NOMO-1 (cell line): ENCODE results near the gene GNAI1.

Source experiments
- DNase-seq, 2 experiments: peaks; one replicate each; lab custom pipeline; 2025; ENCODE audit not compliant: unreplicated experiment in 2 of 2; lab: John Stamatoyannopoulos, UW

GNAI1 gene

DNA sequence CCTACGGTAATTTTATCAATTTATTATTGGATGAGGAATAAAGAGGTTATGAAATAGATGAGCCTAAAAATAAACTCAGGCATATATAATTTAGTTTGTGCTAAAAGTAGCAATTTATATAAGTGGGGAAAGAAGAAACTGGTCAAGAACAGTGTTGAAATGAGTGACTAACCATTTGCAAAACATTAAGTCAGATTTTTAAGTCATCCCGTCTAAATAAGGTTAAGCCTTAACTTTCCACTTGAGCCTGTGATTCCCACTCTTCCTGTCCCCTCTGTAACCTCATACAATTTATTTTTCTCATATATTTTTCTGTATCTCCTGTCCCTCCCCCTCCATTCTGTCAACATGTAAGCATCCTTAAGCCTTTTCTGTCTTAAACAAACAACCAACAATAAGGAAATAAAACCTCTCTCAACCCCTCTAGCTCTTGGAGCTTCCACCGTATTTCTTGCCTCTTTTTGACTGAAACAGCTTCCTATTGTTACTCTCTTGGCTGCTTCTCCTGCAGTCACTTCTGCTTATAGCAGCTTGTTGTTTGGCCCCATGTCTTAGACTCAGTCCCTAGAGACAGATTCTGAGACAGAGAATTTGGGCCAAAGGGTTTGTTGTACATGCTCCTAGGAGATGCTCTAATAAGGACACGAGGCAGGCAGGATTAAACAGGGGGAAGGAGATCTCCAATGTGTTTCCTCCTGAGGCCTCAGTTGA lies 109.7 kb downstream of the GNAI1 start:
- DNase-seq, result peak; percentile 33 to 83

- DNase-seq, result no peak
Observed at GRCh38 chr7:80247144-80247543, 112.5 kb downstream of the GNAI1 start.

DNA sequence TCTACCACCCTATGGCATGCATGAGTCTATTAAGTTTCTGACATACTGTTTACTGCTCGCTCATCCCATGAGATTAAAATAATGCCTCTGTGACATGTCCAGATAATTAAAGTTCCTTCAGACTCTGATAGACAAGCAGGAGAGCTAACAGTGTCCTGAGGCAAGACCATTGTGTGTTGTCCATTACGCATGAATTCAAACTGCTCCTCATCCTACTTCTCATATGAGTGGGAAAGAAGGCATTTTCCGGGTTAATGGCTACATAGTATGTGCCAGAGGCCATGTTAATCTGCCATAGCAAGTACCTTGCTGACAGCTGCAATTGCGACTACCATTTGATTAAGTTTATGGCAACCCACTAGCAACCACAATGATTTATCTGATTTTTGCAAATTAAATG lies 113.3 kb downstream of the GNAI1 start:
- DNase-seq, result no peak

DNA sequence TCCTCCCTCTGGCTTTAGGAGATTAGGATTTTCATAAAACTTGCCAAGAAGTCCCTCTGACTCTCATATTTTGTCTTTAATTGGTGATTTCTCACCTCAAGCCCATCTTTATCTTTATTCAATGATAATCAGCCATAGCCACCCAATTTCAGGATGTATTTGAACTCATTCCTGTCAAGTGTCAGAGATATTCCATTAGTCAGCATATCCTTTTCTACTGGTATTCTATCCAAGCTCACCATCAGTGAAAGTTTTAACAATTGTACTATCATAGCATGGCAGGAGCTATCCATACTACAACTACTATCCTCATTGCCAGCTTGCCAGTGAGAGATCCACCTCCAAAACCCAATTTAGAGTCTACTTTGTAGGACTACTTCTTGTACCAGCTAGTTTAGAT lies 114.6 kb downstream of the GNAI1 start:
- no peak for DNase-seq

DNA sequence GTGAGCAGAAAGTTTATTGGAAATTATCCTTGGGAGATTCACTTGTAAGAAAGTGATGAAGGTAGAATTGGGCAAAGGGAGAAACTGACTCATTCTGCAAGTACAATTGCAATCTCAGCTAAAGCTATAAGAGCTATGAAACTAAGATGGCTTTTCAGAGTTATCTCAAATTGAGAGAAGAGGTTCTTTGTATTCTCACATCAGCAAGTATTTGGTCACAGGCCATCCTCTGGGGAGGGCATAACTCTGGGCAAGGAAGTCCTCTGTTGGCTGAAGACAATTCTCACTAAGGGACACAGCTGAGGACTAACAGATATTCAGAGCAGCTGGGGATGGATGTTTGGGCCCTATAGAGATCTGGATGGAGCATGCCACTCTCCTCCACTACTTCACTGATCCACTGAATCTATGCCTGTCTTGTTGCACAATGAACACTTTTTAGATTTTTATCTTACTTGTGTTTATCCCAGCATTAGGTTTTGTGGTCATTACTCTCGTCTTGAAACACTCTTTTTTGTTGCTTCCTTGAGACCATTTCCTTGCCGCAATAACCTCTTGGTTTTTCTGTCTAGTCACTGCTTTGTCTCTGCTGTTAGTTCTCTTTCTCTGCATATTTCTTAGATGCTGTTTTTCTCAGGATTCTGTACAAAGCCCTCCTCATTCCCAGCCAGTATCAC lies 115.1 kb downstream of the GNAI1 start:
- DNase-seq, result peak in 1 of 2 experiments; percentile 47

GRCh38 chr7:80253237-80253636 lies 118.6 kb downstream of the GNAI1 start:
- DNase-seq, result no peak

DNA sequence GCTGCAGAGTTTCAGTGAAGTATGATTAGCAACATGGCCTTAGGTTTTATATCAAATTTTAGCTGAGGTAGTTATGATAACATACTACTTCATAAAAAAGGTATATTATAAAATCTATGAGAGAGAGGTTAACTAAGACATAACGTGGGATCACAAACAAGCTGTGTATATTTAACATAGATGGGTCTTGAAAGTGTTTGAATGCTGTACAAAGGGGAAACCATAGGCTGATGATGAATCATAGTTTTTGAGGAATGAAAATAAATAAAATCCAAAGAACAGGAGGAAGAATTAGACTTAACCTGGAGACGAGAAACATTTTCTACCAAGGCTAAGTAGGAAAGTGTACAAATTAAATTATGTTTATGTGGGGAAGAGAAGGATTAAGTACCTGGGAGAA lies 119.0 kb downstream of the GNAI1 start:
- no peak for DNase-seq

DNA sequence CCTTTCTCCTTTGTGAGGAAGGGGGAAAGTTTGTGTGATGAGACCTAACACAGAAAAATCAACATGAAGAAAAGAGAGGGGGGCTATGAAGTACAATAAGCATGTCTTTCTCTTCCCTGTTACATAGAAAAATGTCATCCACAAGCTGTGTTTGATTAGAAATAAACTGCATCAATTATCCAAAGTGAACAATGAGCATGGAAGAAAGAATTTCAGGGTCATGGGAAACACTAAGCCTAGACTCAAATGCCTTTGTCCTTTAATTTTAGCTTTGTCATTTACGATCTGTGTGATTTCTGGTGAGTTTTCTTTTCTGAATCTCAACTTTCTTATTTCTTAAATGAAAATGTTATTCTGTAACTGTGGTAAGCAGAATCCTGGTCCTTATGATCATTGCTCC lies 121.0 kb downstream of the GNAI1 start:
- DNase-seq, result no peak

- no peak for DNase-seq
Observed at GRCh38 chr7:80257756-80258155, 123.1 kb downstream of the GNAI1 start.

DNA sequence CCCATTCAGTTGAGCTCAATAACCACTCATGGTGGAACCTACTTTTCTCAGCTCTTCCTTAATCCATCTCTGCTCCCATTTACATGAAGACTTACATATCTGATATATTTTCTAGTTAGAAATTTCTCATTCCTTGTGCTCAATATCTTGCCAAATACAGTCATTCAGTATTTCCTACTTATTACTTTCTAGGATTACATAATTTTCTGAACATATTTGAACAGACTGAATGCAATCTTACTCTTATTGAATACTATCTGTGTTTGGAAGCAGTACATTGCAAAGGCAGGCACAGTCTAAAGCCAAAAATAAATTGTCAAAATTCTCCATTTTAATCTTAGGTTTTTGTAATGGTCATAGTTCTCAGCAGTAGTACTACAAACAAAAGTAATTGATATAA lies 126.0 kb downstream of the GNAI1 start:
- DNase-seq, result no peak

DNA sequence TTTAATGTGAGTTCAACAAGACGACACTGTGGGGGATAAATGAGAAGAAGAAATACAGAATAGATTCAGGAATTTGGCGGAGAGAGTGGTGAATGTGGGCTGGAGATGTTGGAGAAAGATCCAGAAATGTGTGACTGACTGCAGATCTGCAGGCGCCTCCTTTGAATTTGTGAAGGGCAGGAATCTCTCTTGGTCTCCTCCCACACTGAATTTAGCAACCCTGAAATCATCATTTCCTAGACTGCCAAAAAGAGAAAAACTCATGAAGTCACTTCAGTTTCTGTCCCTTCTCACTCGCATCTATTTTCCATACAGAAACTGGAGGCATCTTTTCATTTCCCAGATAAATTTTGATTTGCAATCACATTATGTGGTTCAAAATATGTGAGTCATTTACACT lies 128.7 kb downstream of the GNAI1 start:
- DNase-seq, result peak; percentile 62 to 90

GRCh38 chr7:80263821-80264220 lies 129.2 kb downstream of the GNAI1 start:
- DNase-seq, result no peak

DNA sequence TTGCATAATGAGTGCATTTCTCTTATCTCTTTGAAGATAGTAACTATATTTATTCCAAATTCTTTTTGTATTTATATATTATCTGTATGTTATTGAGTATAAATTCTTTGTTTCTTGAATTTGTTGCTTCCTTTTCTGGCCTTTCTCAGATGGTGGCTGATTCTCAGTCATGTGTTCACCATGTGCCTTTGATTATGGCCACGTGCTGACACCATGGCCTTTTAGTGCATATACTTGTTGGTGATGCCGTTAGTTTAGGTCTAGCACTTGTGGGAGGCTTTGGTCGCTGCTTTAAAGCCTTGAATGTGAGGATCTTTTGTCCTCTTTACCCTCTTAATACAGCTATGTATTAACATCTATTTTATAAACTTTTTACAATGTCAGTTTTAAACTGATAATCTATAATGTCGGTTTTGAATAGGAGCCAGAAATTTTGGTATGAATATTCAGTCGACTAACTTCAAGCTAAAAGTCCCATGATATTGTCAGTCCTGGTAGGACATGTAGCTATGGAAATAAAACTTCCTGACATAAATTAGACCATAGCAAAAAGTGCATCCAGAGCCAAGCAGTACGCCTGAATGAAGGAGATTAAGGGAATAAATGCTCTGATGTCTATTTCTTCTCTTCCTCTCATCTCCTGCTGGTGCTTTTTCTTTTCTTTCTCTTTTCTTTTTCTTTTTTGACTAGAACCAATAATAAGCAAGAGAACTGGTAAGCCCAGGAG lies 130.3 kb downstream of the GNAI1 start:
- DNase-seq, result no peak

DNA sequence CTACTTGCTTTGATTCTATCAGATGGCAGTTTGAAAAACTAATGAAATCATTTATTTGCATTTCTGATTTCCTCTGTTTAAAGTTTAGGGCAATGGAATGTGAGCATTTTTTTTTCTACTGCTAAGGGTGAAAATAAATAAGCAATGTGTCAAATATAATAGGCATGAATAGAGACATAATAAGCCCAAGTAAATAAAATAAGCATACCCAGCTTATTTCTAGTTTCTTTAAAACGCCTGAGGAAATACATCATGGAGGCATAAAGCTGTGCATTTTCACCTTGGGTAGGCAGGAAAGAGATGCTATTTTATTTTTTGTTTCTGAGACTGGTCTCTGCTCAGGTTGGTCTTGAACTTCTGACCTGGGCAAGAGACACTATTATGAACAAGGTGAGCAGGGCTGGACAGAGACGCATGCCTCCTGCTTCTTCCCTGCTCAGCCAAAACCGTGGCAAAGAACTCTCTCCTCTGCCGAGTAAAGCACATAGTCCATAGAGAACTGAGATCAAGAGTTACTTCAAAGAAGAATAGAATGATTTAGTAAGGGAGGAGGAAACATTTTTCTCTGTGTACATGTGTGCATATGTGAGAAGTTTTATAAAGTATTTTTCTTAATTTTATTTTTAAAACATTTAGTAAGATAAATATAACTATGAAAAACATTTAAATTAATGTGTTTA lies 138.1 kb downstream of the GNAI1 start:
- DNase-seq, result no peak

GRCh38 chr7:80273327-80273726 lies 138.7 kb downstream of the GNAI1 start:
- no peak for DNase-seq

- peak; percentile 47 to 88 for DNase-seq
Observed at GRCh38 chr7:80275192-80275605, 140.6 kb downstream of the GNAI1 start.
